HG03066 (cell line): ENCODE results near the gene ZNF254.

Experiments used
- ATAC-seq: cut with Tn5 transposase; IDR thresholded peaks from one replicate; pipeline ENCODE4 v1.9.1; 2021; ENCODE audit warnings: low read depth; ENCODE audit not compliant: unreplicated experiment

The ZNF254 gene

GRCh38 chr19:24178207-24178606, 91.2 kb downstream of the ZNF254 start:
- no peak for ATAC-seq
